ENCODE results near the gene NEK10. TPM values are rescaled to one million over a fixed set of nuclear protein-coding genes. Genes with fewer than 3 reads are reported as not detected.
A peak's percentile ranks its signal among the peaks of the same experiment; 100 is the strongest.

NEK10 gene
- total RNA-seq, 2 experiments from 2014 or later = 0.67 to 0.79 TPM

- H3K27me3 Mint-ChIP-seq = peaks cover 5% of the 10 kb centered on the region
- DNase-seq (no peak), ATAC-seq (ENCODE audit: low read depth) (no peak)
- H3K9me3 Mint-ChIP-seq = no peaks in the 10 kb centered on the region
- peak overlapping the region; percentile 6 for H3K27ac Mint-ChIP-seq
- POLR2A ChIA-PET = no interaction called here
- peaks cover 20% of the 10 kb centered on the region for H3K4me1 Mint-ChIP-seq
- peaks cover 4% of the 10 kb centered on the region for H3K36me3 Mint-ChIP-seq
- H3K4me3 Mint-ChIP-seq = no peak overlapping the region
Measured at GRCh38 chr3:27360113-27361078, 8.8 kb downstream of the NEK10 start.

GRCh38 chr3:27358372-27358771 is 10.8 kb downstream of the NEK10 start:
- Mint-ChIP-seq H3K27ac (peak overlapping the region; percentile 75), H3K36me3 (peaks cover 4% of the 10 kb centered on the region), H3K4me3 (no peak overlapping the region), H3K9me3 (no peaks in the 10 kb centered on the region), H3K27me3 (peaks cover 9% of the 10 kb centered on the region), H3K4me1 (peaks cover 20% of the 10 kb centered on the region)
- ATAC-seq (ENCODE audit: low read depth) (no peak), DNase-seq (no peak)
- POLR2A ChIA-PET = interaction anchor here (1.0 kb wide), 1 partner anchor 109 kb away, joined by 3 read pairs; no protein-coding TSS in a partner anchor

GRCh38 chr3:27357665-27358258 is 11.4 kb downstream of the NEK10 start:
- POLR2A ChIA-PET = interaction anchor here (1.0 kb wide), 1 partner anchor 109 kb away, joined by 3 read pairs; no protein-coding TSS in a partner anchor
- peaks cover 4% of the 10 kb centered on the region for H3K36me3 Mint-ChIP-seq
- H3K27ac Mint-ChIP-seq = peak overlapping the region; percentile 13
- ATAC-seq (ENCODE audit: low read depth) (peak; percentile 89), DNase-seq (peak; percentile 38)
- H3K9me3 Mint-ChIP-seq = no peaks in the 10 kb centered on the region
- peaks cover 20% of the 10 kb centered on the region for H3K4me1 Mint-ChIP-seq
- H3K27me3 Mint-ChIP-seq = peaks cover 7% of the 10 kb centered on the region
- H3K4me3 Mint-ChIP-seq = no peak overlapping the region

- Mint-ChIP-seq H3K27me3 (peaks cover 7% of the 10 kb centered on the region), H3K4me3 (no peak overlapping the region), H3K36me3 (peaks cover 4% of the 10 kb centered on the region), H3K27ac (no peak overlapping the region), H3K4me1 (peaks cover 20% of the 10 kb centered on the region), H3K9me3 (no peaks in the 10 kb centered on the region)
- ATAC-seq (ENCODE audit: low read depth) (no peak), DNase-seq (no peak)
- POLR2A ChIA-PET = no interaction called here
Measured at GRCh38 chr3:27356976-27357375, 12.2 kb downstream of the NEK10 start.

GRCh38 chr3:27354588-27355203 is 14.5 kb downstream of the NEK10 start:
- no peak overlapping the region for H3K4me3 Mint-ChIP-seq
- no peak overlapping the region for H3K27ac Mint-ChIP-seq
- ATAC-seq (ENCODE audit: low read depth) (no peak), DNase-seq (no peak)
- POLR2A ChIA-PET = no interaction called here
- H3K27me3 Mint-ChIP-seq = peaks cover 7% of the 10 kb centered on the region
- H3K9me3 Mint-ChIP-seq = no peaks in the 10 kb centered on the region
- no peaks in the 10 kb centered on the region for H3K36me3 Mint-ChIP-seq
- peaks cover 13% of the 10 kb centered on the region for H3K4me1 Mint-ChIP-seq

- H3K4me3 Mint-ChIP-seq = no peak overlapping the region
Measured at GRCh38 chr3:27354161-27354560, 15.0 kb downstream of the NEK10 start.

GRCh38 chr3:27353221-27353620 is 16.0 kb downstream of the NEK10 start:
- no peak for DNase-seq
- Mint-ChIP-seq H3K27ac (no peak overlapping the region), H3K4me3 (no peak overlapping the region), H3K36me3 (no peaks in the 10 kb centered on the region), H3K4me1 (peaks cover 5% of the 10 kb centered on the region), H3K27me3 (peaks cover 7% of the 10 kb centered on the region), H3K9me3 (no peaks in the 10 kb centered on the region)
- ATAC-seq (ENCODE audit: low read depth) = no peak
- POLR2A ChIA-PET = no interaction called here

More at GRCh38 chr3:27354161-27354560, 15.0 kb downstream of the NEK10 start:
- H3K27me3 Mint-ChIP-seq = peaks cover 7% of the 10 kb centered on the region
- no peaks in the 10 kb centered on the region for H3K9me3 Mint-ChIP-seq
- peaks cover 9% of the 10 kb centered on the region for H3K4me1 Mint-ChIP-seq
- POLR2A ChIA-PET = no interaction called here
- no peak overlapping the region for H3K27ac Mint-ChIP-seq
- H3K36me3 Mint-ChIP-seq = no peaks in the 10 kb centered on the region
- no peak for DNase-seq
- ATAC-seq (ENCODE audit: low read depth) = no peak

- Mint-ChIP-seq H3K4me3 (no peak overlapping the region), H3K9me3 (no peaks in the 10 kb centered on the region), H3K27ac (no peak overlapping the region), H3K4me1 (no peaks in the 10 kb centered on the region), H3K36me3 (no peaks in the 10 kb centered on the region), H3K27me3 (peaks cover 7% of the 10 kb centered on the region)
- DNase-seq (no peak), ATAC-seq (ENCODE audit: low read depth) (no peak)
- POLR2A ChIA-PET = no interaction called here
Measured at GRCh38 chr3:27352047-27352446, 17.1 kb downstream of the NEK10 start.

GRCh38 chr3:27349832-27350231 is 19.4 kb downstream of the NEK10 start:
- H3K4me3 Mint-ChIP-seq = no peak overlapping the region
- peaks cover 6% of the 10 kb centered on the region for H3K4me1 Mint-ChIP-seq
- DNase-seq (no peak), ATAC-seq (ENCODE audit: low read depth) (no peak)
- POLR2A ChIA-PET = no interaction called here
- no peaks in the 10 kb centered on the region for H3K36me3 Mint-ChIP-seq
- no peak overlapping the region for H3K27ac Mint-ChIP-seq
- peaks cover 4% of the 10 kb centered on the region for H3K27me3 Mint-ChIP-seq
- H3K9me3 Mint-ChIP-seq = no peaks in the 10 kb centered on the region

- no peak overlapping the region for H3K4me3 Mint-ChIP-seq
- no peaks in the 10 kb centered on the region for H3K9me3 Mint-ChIP-seq
- H3K36me3 Mint-ChIP-seq = no peaks in the 10 kb centered on the region
- DNase-seq (no peak), ATAC-seq (ENCODE audit: low read depth) (no peak)
- no peak overlapping the region for H3K27ac Mint-ChIP-seq
- H3K4me1 Mint-ChIP-seq = peaks cover 6% of the 10 kb centered on the region
- POLR2A ChIA-PET = interaction anchor here (0.7 kb wide), 1 partner anchor 122 kb away, joined by 3 read pairs; no protein-coding TSS in a partner anchor
- H3K27me3 Mint-ChIP-seq = no peaks in the 10 kb centered on the region
Measured at GRCh38 chr3:27345959-27346865, 23.0 kb downstream of the NEK10 start.

- POLR2A ChIA-PET = interaction anchor here (0.7 kb wide), 1 partner anchor 123 kb away, joined by 3 read pairs; no protein-coding TSS in a partner anchor
- peak; percentile 58 for ATAC-seq (ENCODE audit: low read depth)
- Mint-ChIP-seq H3K4me3 (no peak overlapping the region), H3K36me3 (no peaks in the 10 kb centered on the region), H3K27ac (no peak overlapping the region), H3K27me3 (peaks cover 1% of the 10 kb centered on the region), H3K4me1 (peaks cover 8% of the 10 kb centered on the region), H3K9me3 (no peaks in the 10 kb centered on the region)
- no peak for DNase-seq
Measured at GRCh38 chr3:27345493-27345892, 23.7 kb downstream of the NEK10 start.

GRCh38 chr3:27345045-27345444 is 24.1 kb downstream of the NEK10 start:
- ATAC-seq (ENCODE audit: low read depth) (no peak), DNase-seq (no peak)
- Mint-ChIP-seq H3K27me3 (peaks cover 1% of the 10 kb centered on the region), H3K36me3 (no peaks in the 10 kb centered on the region), H3K4me3 (no peak overlapping the region), H3K4me1 (peaks cover 8% of the 10 kb centered on the region), H3K27ac (no peak overlapping the region), H3K9me3 (no peaks in the 10 kb centered on the region)
- POLR2A ChIA-PET = no interaction called here

GRCh38 chr3:27344192-27344591 is 25.0 kb downstream of the NEK10 start:
- DNase-seq = no peak
- H3K27me3 Mint-ChIP-seq = peaks cover 1% of the 10 kb centered on the region
- H3K27ac Mint-ChIP-seq = no peak overlapping the region
- ATAC-seq (ENCODE audit: low read depth) = no peak
- POLR2A ChIA-PET = no interaction called here
- no peaks in the 10 kb centered on the region for H3K36me3 Mint-ChIP-seq
- no peaks in the 10 kb centered on the region for H3K9me3 Mint-ChIP-seq
- no peak overlapping the region for H3K4me3 Mint-ChIP-seq
- peaks cover 8% of the 10 kb centered on the region for H3K4me1 Mint-ChIP-seq
